ENCODE measurements around the gene TTLL8.

TTLL8 gene

DNA sequence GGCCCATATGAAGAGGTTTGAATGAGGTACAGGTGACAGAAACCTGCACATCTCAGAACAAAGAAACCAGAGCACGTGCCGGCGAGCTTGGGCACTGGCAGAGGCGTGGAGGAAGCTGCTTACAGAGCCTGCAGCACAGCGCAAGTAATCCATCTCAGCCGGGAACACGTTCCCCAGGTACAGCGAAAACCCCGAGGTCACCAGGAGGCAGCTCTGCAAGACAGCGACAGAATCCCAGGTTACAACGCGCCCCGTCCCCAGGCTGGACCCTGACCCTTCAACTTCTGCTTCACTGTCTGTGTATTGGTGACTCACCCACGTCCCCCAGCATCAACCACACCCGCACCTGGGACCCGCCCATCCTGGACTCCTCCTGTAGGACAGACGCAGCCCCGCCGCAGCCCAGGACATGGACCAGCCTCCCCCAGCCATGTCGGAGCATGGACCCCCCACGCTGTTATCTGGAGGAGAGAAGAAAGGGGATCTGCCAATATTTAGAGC is 24.9 kb upstream of the TTLL8 start:
- DNase-seq, result no peak

- DNase-seq, result no peak
These were observed 24.2 kb upstream of the TTLL8 start for GRCh38 chr22:50082197-50082715.

- DNase-seq, result no peak
These were observed 23.5 kb upstream of the TTLL8 start for GRCh38 chr22:50081426-50082196.

- no peak for DNase-seq
These were observed 22.0 kb upstream of the TTLL8 start for GRCh38 chr22:50080077-50080465.

DNA sequence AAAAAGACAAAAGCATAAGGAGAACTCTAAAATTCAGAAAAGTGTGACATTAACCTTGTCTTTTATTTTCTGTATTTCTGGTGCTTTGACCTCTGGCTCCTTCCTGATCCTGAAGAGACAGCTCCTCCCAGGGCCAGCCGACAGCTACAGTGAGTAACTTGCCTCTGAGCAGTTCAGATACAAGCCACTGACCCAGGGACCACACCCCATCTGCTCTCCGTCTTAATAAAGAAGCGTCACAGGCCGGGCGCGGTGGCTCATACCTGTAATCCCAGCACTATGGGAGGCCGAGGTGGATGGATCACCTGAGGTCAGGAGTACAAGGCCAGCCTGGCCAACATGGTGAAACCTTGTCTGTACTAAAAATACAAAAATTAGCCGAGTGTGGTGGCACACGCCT is 20.7 kb upstream of the TTLL8 start:
- DNase-seq, result no peak

DNA sequence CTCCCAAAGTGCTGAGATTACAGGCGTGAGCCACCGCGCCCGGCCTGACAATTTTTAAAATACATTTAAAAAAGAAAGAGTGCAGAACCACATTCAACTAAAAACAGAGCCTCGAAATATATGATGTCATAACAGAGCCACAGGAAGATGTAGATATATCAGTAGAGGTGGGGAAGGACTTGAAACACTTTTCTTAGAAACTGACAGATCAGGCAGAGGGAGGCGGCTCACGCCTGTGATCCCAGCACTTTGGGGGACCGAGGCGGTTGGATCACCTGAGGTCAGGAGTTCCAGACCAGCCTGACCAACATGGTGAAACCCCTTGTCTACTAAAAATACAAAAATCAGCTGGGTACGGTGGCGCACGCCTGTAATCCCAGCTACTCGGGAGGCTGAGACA is 20.1 kb upstream of the TTLL8 start:
- DNase-seq, result no peak

- no peak for DNase-seq
These were observed 18.8 kb upstream of the TTLL8 start for GRCh38 chr22:50076646-50077535.

DNA sequence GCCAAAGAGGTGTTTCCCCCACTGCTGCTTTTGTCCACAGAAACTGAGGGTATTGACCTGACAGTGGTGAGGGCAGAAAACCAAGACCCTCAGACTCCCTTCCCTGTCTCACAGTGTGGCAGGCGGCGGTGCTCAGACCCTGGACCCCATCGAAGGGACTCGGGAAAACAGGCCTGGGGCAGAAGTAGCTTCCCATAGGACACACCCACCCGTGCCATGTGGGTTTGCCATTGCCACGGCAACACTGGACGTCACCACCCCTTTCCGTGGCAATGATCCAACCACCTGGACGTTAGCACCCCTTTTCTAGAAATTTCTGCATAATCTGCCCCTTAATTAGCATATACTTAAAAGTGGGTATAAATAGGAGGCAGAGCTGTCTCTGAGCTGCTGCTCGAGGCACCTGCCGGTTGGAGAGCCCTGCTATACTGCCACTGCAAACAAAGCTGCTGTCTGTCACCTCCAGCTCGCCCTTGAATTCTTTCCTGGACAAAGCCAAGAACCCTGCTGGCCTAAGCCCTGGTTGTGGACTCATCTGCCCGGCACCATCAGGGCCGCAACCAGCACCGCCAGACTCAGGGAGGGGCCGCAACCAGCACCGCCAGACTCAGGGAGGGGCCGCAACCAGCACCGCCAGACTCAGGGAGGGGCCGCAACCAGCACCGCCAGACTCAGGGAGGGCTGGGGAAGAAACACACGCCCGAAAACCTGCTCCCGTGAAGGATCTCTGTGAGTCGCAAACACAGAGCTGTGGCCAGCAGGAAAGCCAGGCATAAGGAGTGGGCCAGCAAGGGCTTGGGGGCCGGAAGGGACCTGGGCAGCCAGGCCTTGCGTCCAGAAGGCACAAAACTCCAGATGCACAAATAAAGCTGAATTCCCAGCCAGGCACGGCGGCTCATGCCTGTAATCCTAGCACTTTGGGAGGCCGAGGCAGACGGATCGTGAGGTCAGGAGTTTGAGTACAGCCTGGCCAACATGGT is 16.7 kb upstream of the TTLL8 start:
- DNase-seq, result no peak

GRCh38 chr22:50074056-50074455 is 16.0 kb upstream of the TTLL8 start:
- no peak for DNase-seq

GRCh38 chr22:50072714-50073538 is 14.8 kb upstream of the TTLL8 start:
- no peak for DNase-seq

- no peak for DNase-seq
These were observed 14.1 kb upstream of the TTLL8 start for GRCh38 chr22:50072167-50072555.

DNA sequence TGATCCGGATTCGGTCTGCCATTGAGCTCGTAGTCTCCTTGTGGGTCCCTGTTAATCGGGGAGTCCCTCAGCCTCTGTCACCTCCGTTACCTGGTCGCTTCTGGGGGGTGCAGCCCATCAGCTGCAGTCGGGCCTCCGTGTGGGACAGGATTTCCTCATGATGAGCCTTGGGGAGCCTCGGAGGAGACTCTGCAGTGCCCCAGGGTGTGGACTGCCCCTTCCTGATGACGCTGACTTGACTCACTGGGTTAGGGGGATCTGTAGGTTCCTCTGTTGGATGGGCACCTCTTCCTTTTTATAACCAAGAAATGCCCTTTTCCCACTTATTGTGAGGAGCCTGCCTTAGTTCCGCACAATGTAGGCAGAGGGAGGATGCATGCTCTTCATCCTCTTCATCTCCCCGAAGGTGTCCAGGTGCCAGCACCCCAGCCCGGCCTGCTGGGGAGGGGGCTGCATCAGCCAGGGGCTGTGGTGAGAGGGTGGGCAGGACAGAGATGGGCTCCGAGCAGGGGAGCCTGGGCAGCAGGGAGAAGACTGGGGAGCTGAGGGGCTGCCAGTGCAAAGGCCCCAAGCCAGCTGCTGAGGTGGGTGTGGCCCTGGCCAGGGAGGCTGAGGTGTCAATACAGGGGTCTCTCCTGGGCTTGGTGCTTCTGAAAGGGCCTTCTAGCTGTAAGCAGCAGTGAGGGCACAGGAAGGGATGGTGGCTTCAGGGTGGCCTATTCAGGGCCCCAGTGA is 13.5 kb upstream of the TTLL8 start:
- DNase-seq, result no peak

DNA sequence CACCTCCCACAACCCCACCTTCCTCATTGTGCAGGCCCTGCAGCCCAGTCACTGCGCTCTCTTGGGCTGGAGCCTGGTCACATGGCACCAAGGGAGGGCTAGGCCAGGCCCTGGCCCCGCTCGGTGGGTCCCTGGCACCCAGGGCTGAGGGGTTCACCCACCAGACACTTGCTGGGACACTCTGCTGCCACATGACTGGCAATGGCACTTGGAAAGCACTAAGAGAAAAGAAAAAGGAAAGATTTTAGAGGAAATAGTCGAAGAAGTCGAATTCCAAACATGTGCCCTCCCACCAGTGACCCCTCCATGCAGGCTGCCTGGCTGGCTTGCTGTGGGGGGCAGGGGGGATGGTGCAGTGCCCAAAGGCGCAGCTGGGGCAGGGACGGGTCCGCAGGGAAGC is 12.3 kb upstream of the TTLL8 start:
- no peak for DNase-seq

GRCh38 chr22:50068096-50068495 is 10.0 kb upstream of the TTLL8 start:
- DNase-seq, result no peak

DNA sequence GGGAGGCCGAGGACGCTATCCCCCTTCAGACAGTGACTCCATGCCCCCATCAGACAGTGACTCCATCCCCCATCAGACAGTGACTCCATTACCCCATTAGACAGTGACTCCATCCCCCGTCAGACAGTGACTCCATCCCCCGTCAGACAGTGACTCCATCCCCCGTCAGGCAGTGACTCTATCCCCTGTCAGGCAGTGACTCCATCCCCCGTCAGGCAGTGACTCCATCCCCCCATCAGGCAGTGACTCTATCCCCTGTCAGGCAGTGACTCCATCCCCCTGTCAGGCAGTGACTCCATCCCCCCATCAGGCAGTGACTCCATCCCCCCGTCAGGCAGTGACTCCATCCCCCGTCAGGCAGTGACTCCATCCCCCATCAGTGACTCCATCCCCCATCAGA is 9.1 kb upstream of the TTLL8 start:
- DNase-seq, result no peak

DNA sequence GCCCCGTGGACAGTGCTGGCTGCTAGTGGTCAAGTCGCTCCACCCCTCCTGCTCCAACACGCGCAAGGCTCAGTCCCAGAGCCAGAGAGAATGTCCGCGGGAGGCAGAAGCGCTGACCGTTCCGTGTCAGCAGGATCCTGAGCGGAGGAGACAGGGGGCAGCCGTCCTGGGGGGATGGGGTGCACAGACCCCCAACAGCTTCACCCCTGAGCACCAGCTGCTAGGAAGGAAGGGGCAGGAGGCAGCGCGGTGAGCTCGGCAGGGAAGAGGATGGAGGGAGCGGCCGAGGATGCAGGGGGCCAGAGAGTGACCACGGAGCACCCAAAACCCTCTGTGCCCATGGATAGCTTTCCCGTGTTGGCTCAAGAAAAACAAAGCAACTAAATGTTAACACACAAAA is 6.4 kb upstream of the TTLL8 start:
- no peak for DNase-seq

DNA sequence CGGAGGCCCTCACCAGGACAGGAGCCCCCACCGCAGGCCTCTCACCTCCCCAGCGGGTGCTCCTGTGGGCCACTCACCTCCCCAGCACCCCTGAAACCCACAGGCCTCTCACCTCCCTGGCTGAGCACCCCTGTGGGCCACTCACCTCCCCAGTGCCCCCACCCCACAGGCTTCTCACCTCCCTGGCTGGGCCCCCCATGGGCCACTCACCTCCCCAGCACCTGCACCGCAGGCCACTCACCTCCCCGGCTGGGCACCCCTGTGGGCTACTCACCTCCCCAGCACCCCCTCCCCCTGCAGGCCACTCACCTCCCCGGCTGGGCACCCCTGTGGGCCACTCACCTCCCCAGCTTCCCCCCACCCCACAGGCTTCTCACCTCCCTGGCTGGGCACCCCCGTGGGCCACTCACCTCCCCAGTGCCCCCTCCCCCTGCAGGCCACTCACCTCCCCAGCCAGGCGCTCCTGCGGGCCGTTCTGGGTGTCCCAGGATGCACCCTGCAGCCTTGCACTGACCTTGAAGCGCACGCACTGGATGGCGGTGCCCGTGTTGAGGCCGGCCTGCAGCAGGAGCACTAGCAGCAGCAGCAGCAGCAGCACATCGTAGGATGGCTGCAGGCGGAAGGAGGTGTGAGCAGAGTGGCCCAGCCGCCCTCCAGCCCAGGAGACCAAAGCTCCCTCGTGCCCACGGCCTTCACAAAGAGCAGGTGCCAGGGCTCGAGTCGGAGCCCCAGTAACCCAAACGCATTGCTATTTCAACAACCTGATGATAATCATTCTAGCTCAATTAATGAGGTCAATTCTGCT is 5.7 kb upstream of the TTLL8 start:
- no peak for DNase-seq

DNA sequence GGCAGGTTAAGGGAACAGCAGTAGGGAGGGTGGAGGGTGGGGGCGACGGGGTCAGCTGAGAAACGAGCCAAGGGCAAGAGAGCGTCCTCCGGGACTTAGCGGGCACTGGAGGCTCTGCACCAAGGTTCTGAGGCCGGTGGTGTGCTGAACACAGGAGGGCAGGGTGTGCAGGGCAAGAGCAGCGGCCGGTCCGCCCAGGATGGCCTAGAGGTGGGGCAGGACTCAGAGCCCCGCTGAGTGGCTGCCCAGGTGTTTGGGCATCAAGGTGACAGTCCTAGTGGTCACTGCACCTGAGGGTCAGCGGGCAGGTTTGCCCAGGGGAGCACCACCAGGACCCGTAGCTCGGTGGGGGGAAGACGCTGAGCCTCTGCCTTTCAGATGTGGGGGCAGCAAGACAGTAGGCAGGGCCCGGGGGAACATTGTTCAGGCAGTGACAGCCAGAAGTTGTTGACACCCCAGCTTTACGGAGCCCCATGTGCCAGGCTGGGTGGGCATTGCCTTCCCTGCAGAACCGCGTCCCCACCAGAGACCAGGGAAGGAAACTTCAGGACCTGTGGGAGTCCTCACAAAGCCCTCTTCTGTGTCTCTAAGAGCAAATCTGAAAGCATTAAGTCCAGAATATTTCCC is 4.5 kb upstream of the TTLL8 start:
- DNase-seq, result no peak

GRCh38 chr22:50061824-50062355 is 3.8 kb upstream of the TTLL8 start:
- no peak for DNase-seq
